Stimulated activated CD4-positive, alpha-beta T cell treated with anti-CD3 and anti-CD28 coated beads, Interleukin-4, amount 100 ng/mL, for 4 hours (primary cell): ENCODE measurements around the gene VAMP2.

Experiments
- DNase-seq, 2 experiments: peaks; one replicate each; pipeline ENCODE4 v3.0.0-alpha.2; 2020

The VAMP2 gene

DNA sequence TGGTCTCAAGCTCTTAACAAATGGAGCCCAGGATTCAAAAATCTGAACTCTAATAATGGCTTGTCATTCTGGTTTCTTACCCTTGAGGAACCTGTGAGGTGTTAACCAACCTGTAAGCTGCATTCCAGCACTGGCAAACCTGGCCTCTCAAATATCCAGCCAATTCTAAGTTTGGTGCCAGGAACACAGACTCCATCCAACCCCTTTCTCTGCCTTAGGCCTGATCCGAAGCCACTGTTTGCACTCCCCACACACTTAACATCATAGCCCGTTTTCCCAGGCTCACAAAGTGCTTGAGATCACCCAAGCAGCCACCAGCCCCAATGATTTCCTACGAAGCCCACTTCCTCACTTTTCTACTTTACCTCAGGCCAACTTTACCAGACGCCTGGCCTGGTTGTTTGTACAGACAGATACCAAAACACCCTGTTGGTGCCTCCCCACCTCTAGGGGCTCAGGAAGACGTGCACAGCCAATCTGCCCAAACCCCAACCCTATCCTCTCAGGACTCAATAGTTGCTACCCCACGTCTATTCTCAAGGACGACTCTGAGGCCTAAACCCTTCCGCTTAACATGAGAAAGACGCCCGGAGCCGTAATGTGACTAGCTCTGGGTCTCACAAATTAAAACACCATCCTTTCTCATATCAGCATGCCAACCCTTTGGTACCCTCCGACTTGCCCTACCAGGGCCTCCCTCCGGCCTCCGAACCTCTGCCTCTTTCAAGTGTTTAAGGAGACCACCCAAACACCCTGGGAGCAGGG is 7.3 kb downstream of the VAMP2 start:
- no peak for DNase-seq

GRCh38 chr17:8154608-8155155 is 8.1 kb downstream of the VAMP2 start:
- no peak for DNase-seq

- DNase-seq = peak; percentile 81 to 84
Measured at GRCh38 chr17:8153957-8154607, 8.7 kb downstream of the VAMP2 start.

GRCh38 chr17:8153525-8153956 is 9.2 kb downstream of the VAMP2 start:
- DNase-seq = peak; percentile 50 to 82

GRCh38 chr17:8153031-8153451 is 9.7 kb downstream of the VAMP2 start:
- no peak for DNase-seq

DNA sequence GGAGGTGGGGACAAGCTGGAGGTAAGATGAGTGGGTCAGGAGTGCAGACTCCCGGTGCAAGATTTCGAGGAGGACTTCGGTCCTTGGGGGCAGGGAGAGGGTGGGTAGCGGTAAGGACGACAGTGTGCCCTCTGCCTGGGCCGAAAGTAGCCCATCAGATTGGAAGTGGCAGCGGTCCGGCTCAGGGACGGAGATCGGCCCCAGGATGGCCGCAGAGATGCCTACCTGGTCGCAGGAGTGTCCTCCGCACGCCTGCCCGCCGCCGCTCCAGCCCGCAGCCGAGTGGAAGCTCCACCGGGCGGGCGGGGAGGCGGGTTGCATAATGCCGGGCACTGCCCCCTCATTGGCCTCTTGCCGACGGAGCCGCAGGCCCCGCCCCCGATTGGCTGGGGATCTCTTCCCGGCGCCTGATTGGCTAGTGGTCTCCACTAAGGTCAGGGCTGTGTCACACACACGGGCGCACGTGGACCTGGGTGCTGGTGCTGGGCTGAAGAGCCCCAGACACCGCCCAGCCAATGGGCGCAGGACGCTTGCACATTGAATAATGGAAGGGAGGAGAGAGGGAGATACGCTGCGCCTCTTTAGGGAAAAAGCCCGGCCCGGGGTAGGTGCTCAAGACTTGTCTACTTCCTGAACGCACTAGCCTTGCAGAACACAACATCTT is 10.5 kb downstream of the VAMP2 start, which contains the start of gene PER1:
Gene PER1, minus strand, starts transcription at position 293 of the 664 bp plus-strand sequence. CDS start 1,698 bp downstream, outside the sequence.
- peak; percentile 87 for DNase-seq

GRCh38 chr17:8151641-8152111 is 11.1 kb downstream of the VAMP2 start:
- peak in 1 of 2 experiments; percentile 13 for DNase-seq

GRCh38 chr17:8151120-8151640 is 11.6 kb downstream of the VAMP2 start:
- DNase-seq = peak; percentile 85 to 92

DNA sequence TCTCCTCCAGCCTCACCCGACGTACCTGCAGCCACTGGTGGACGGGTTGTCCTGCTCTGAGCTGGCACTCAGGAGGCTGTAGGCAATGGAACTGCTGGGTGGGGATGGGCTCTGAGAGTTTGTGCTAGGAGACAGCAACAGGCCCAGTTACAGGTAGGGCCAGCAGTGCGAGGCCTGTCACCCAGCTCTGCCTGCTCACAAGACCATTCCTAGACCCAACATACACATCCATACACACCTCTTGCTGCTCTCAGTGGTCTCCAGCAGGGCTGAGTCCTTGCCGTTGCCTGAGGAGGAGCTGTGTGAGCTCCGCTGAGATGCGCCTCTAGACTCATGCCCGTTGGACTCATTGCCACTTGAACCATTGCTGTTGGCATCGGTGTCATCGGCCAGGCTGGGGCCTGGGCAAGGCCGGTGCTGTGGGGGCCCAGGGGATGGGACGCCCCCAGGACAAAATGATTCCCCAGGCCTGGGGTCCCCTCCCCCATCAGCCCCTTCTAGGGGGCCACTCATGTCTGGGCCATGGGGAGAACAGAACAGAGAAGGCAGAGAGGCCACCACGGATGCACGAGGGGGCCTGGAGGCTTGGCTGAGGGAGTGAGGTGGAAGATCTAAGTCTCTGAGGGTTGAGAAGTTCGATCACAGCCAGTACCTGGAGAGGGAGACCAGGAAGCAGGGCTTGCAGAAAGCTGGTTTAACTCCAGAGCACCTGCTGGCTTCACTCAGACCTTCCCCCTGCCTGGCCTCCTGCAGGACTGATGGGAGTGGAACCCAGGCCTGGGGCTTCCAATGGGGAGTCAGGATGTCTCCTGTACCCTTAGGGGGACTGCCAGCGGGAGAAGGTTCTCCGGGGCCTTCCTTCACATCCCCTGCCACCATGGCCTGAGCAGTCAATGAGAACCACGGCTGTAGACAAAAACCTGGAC is 12.3 kb downstream of the VAMP2 start:
- DNase-seq = no peak

DNA sequence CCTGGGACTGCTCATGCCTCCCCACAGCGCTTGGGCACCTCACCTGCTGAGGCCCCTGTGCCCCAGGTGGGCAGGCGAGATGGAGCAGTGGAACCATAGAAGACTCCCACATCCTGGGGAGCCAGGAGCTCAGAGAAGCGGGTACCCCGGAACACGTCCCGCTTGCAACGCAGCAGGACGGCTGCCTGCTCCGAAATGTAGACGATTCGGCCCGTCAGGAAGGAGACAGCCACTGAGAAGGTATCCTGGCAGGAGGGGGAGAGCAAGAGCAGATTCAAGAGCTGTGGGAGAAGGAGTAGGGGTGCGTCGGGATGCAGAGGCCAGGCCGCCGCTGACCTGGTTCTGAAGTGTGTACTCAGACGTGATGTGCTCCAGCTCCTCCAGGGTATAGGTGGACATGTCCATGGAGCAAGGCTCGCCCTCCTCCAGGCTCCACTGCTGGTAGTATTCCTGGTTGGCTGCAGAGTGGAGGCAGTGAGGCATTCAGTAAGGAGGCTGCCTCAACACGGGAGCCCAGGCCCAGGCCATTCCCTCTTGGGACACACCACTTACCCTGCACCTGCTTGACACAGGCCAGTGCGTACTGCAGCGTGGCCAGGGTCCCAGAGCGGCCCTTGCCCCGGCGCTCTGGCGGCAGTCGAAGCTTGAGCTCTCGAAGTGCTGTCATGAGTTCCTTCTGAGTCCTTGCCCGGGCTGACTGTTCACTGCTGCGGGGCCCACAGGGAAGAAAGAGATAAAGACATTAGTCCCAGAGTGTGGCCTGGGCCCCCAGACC is 13.1 kb downstream of the VAMP2 start:
- no peak for DNase-seq

DNA sequence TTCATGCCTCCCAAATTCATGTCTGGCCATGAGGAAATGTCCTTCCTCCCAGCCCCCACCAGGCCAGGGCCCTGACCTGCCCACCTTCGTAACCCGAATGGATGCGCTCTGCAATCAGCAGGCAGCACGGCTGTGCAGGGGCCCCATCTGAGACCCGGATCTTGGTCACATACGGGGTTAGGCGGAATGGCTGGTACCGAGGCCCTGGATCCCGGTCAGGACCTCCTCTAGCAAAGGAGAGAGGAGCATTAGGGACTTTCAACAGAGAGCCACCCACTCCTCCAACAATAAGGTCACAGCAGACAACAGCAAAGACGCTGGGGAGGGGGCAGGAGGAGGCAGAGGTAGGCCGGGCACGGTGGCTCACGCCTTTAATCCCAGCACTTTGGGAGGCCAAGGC is 14.2 kb downstream of the VAMP2 start:
- no peak for DNase-seq

DNA sequence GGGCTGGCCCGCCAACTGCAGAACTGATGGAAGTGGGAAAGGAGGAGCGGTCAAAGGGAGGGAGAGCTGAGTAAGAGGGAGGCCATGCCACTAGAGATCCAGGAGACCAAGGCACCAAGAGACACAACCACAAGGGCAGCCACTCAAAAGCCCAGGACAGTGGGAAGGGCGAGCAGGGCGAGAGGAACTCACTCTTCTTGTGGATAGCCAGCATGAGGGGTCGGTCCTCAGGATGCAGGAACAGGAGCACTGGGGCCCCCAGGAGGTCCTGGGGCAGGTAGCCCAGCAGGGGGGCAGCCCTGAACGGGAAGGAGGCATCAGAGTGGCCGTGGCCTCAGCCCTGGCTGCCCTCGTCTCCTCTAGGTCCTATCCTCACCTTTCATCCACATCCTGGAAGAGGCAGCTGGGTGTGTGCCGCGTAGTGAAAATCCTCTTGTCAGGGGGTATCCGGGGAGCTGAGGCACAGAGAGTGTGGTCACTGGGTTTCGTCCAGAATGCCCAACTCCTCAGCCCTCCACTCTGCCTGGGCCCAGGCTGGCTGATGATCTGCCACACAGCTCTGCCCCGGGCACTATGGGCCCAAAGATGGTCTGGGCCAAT is 14.8 kb downstream of the VAMP2 start:
- no peak for DNase-seq

DNA sequence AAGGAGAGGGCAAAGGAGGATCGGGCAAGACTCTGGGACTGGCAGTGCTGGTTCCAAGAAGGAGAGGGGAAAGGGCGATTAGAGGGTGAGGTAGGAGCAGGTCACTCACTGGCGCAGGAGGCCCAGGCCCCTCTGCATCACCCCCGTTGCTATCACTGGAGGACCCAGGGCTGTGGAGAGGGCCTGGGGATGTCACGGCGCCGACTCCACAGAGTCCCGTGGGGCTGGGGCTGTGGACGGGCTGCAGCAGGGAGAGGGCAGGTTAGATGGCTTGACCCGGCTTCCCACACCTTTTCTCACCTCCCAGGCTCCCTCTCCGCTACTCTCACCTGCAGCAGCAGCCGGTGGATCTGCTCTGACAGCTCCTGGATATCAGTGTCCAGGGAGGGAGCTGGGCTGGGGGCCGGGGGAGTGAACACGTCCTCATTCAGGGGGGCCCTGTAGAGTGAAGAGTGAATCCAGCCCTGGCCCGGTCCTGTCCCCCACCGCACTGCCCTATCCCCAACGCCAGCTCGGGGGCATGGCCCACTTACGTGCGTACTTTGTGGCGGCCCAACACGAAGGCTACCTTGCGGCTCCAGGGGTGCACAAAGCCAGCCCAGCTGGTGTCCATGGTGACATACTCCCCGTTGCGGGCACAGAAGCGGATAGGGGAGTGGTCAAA is 15.5 kb downstream of the VAMP2 start:
- DNase-seq = no peak

- DNase-seq = no peak
Measured at GRCh38 chr17:8146381-8147140, 16.2 kb downstream of the VAMP2 start.

- no peak for DNase-seq
Measured at GRCh38 chr17:8145811-8146210, 16.9 kb downstream of the VAMP2 start.

DNA sequence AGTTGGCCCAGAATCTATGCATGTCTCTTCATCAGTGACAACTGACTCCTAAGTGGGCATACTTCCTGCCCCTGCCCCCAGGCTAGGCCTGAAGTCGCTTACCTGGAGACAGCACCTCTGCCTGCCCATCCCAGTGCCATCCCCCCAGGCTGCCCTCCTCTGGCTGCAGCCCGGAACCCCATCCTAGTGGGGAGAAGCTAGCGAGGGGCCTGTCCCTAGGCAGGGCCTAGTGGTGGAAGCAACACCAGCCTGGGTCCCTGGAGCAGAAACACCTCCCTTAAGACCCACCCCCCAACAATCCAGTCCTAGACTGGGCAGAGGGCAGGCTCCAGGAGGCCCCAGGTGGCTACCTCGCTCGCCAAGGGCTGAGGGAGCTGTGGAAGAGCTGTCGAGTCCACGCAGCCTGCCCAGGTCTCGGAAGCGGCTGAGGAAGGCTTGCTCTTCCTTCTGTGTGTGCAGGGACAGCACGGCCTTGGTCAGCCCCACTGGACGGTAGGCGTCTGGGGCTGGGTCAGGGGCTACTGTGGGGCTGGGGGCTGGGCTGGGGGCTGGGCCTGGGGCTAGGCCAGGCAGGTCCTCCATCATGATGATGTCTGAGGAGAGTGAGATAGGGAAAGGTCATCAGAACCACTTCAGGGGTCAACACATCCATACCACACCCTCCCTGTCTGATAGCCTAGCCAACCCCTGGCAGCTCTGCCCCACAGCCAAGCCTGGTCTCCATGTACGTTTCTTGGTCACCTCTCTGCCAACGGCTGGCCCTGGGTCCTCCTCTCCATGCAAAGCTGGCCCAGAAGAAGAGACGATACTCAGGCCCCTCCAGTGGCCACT is 18.1 kb downstream of the VAMP2 start:
- no peak for DNase-seq

DNA sequence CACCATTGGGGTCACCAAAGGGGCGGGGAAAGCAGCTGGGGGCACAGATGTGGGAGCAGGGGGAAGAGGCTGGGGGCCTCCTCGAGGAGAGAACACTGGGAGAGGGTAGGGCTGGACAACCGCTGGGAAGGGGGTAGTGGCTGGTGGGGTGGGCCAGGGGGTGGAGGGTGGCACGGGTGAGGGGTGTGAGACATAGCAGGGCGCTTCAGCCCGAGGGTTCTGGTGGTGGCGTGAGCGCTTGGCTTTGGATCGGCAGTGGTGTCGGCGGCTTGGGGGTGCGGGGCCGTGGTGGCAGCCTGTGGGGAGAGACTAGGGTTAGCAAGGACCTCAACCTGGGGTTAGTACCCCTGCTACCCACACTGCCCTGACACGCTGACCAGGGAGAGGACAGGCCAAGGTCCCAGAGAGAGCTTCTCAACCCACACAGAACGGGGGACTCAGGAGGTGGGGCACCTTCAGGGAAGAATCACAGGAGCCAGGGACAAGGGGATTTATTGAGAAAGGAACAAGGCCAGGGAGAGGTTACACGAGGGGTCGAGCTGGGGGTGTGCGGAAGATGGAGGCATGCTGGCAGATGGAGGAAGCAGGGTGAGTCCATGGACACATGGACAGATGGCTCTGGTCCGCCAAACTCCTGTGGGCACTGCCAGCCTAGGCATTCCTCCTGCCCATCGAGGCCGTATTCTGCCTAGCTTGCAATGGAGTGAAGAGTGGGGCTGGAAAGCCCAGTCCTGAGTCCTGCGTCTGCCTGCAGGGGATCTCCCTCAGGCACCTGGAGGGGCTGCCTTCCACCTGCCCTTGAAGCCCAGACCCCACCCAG is 19.0 kb downstream of the VAMP2 start:
- no peak for DNase-seq
